GM12874 (cell line): Measurements from ENCODE around the gene NEK6.

Source experiments
- CTCF ChIP-seq: IDR thresholded peaks from 2 replicates; pipeline ENCODE4 v1.5.1; 2011; ENCODE audit warnings: low read depth, mild to moderate bottlenecking, control low read depth, low read length, moderate library complexity; ENCODE audit not compliant: insufficient read depth

NEK6 gene

DNA sequence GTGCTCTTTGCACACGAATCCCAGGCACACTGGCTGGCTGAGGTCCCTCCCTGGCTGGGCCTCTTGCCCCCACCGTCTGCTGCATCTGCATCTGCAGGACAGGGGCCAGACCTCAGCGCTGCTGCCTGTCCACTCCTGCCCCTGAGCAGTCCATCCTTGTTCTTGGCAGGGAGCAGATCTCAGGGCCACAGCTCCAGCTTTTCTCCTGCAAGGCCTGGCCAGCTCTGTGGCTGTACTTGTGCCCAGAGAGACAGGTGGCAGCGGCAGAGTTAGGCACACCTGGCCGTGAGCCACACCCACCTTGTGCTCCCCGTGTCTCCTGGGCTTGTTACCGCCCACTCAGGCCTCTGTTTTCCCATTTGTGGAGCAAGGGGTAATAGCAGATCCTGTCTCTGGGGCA lies 13.9 kb downstream of the NEK6 start:
- TF ChIP-seq CTCF = no peak

DNA sequence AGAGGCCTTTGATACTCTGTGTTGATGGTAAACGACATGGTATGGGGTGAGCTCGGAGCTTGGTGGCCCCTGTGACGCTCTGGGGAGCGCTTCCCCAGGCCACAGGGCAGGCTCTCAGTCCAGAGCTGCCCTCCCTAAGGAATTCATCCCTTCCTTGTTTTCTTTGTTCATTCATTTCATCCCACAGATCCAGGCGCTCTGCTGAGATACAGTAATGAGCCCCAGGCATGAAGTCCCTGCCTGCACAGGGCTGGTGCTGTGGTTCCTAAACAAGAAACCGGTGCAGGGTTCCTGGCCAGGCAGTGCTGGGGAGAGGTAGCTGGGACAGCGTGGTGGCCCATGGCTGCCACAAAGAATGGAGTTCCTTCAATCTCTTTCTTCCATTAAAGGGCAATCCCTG lies 14.4 kb downstream of the NEK6 start:
- TF ChIP-seq CTCF = no peak

DNA sequence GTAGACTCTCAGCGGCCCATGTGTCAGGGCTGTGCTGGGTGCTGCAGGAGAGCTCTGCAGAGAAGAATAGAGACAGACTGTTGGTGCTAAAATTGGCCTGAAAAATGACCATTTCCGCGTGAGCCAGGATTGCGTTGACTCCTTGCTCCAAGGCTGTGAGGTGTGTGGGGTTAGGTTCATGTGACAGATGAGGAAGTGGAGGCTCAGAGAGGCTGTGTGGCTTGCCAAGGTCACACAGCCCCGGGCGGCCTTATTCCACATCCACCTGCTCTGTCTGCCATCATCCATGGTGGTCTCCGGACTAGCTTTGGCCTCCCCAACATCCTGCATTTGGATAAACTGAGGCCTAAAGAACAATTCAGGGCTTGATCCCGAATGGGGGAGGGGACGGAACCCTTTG lies 15.2 kb downstream of the NEK6 start:
- no peak for TF ChIP-seq CTCF

- TF ChIP-seq CTCF = no peak
These were observed 15.8 kb downstream of the NEK6 start for GRCh38 chr9:124273427-124274160.

- TF ChIP-seq CTCF = no peak
These were observed 16.5 kb downstream of the NEK6 start for GRCh38 chr9:124274226-124274625.

DNA sequence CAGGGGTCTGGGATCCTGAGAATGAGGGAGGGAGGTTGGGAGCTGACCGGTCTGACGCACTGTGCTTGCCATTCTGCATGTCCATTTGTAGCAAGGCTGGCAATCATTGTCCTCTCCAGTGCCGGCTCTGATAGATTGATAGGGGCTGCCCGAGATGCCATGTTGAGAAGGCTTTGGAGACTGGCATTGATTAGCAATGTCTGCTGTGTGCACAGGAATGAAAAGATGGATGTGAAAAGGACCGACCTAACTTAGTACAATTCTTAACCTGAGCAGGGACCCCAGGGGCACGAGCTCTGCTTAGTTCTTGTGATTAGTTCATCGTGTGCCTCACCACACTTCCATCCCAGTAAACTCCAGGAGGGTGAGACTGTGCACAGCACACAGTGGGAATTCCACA lies 17.0 kb downstream of the NEK6 start:
- no peak for TF ChIP-seq CTCF

GRCh38 chr9:124277420-124277819 lies 19.7 kb downstream of the NEK6 start:
- TF ChIP-seq CTCF = no peak
